Mesendoderm (in vitro differentiated cells): ENCODE data around the gene HMGN1.
"Not testable (repeated sequence)": the region's sequence is repeated elsewhere in the genome, so short reads cannot be mapped to it uniquely, and the experiment has no call there.

Source experiments
- DNase-seq: peaks from one replicate; pipeline ENCODE4 v3.0.0; 2013
- H2AK5ac ChIP-seq: 2 replicates; pipeline ENCODE4 v1.6.1; 2013; ENCODE audit warnings: low read length, inconsistent platforms
- H2BK120ac ChIP-seq: 2 replicates; pipeline ENCODE4 v1.6.1; 2013; ENCODE audit warnings: low read depth, mild to moderate bottlenecking, low read length, moderate library complexity, mixed read lengths
- H2BK15ac ChIP-seq: replicated peaks from 2 replicates; pipeline ENCODE4 v1.6.1; 2013; ENCODE audit warnings: low read depth, mild to moderate bottlenecking, moderate library complexity
- H2BK5ac ChIP-seq: 2 replicates; pipeline ENCODE4 v1.6.1; 2013; ENCODE audit warnings: low read length, inconsistent platforms
- H3K18ac ChIP-seq: 2 replicates; pipeline ENCODE4 v1.6.1; 2013; ENCODE audit warnings: mild to moderate bottlenecking, low read length, mixed read lengths
- H3K23ac ChIP-seq: one replicate; pipeline ENCODE4 v1.6.1; 2013; ENCODE audit warnings: low read length
- H3K27ac ChIP-seq: 2 replicates; pipeline ENCODE4 v1.5.1; 2013; ENCODE audit warnings: low read depth, mild to moderate bottlenecking, inconsistent platforms, low read length, moderate library complexity
- H3K27me3 ChIP-seq: 2 replicates; pipeline ENCODE4 v1.6.1; 2013; ENCODE audit warnings: low read length, control low read depth, mild to moderate bottlenecking, inconsistent platforms; ENCODE audit not compliant: insufficient read depth, poor library complexity
- H3K36me3 ChIP-seq: 2 replicates; pipeline ENCODE4 v1.6.1; 2013; ENCODE audit warnings: low read length, inconsistent platforms; ENCODE audit not compliant: control insufficient read depth, insufficient read depth
- H3K4ac ChIP-seq: one replicate; pipeline ENCODE4 v1.6.1; 2013; ENCODE audit warnings: low read depth, mild to moderate bottlenecking, low read length, moderate library complexity
- H3K4me1 ChIP-seq: 2 replicates; pipeline ENCODE4 v1.6.1; 2013; ENCODE audit warnings: low read depth, low read length, inconsistent platforms; ENCODE audit not compliant: control insufficient read depth
- H3K4me2 ChIP-seq: 2 replicates; pipeline ENCODE4 v1.6.1; 2013; ENCODE audit warnings: low read length
- H3K4me3 ChIP-seq: 2 replicates; pipeline ENCODE4 v1.5.1; 2013; ENCODE audit warnings: mild to moderate bottlenecking, low read length
- H3K56ac ChIP-seq: one replicate; pipeline ENCODE4 v1.6.1; 2013; ENCODE audit warnings: low read length
- H3K79me1 ChIP-seq: 2 replicates; pipeline ENCODE4 v1.6.1; 2013; ENCODE audit warnings: low read length, inconsistent platforms
- H3K79me2 ChIP-seq: 2 replicates; pipeline ENCODE4 v1.6.1; 2013; ENCODE audit warnings: mild to moderate bottlenecking, low read length; ENCODE audit not compliant: control insufficient read depth, insufficient read depth
- H3K9ac ChIP-seq: 2 replicates; pipeline ENCODE4 v1.6.1; 2013; ENCODE audit warnings: low read length, inconsistent platforms
- H4K5ac ChIP-seq: one replicate; pipeline ENCODE4 v1.6.1; 2013; ENCODE audit warnings: low read length
- H4K8ac ChIP-seq: one replicate; pipeline ENCODE4 v1.6.1; 2013; ENCODE audit warnings: low read depth, mild to moderate bottlenecking, control low read depth, low read length, moderate library complexity
- WGBS: extraction: QIAGEN DNeasy Blood & Tissue Kit; methylation state at CpG from one replicate; pipeline ENCODE4 v1.1.7; 2013; ENCODE audit warnings: low lambda C conversion rate, missing lambda C conversion rate; ENCODE audit not compliant: insufficient coverage; ENCODE audit errors: extremely low coverage; 5-methylcytosine and 5-hydroxymethylcytosine counted together

Gene HMGN1

GRCh38 chr21:39384674-39385298 is 35.9 kb upstream of the HMGN1 start:
- Histone ChIP-seq H2BK120ac (no peak overlapping the region), H3K4me3 (no peak overlapping the region), H3K27ac (no peak overlapping the region)

GRCh38 chr21:39382096-39382495 is 33.2 kb upstream of the HMGN1 start:
- WGBS, result 100% methylated on average over 1 of the region's 7 CpGs
- not testable (repeated sequence) for H2BK15ac ChIP-seq, H3K79me2 ChIP-seq, H3K79me1 ChIP-seq, DNase-seq, H3K18ac ChIP-seq, H3K9ac ChIP-seq, H3K4me1 ChIP-seq, H2AK5ac ChIP-seq, H3K23ac ChIP-seq, H3K4me2 ChIP-seq, H3K36me3 ChIP-seq, H2BK120ac ChIP-seq, H3K27ac ChIP-seq, H3K4ac ChIP-seq, H3K56ac ChIP-seq, H2BK5ac ChIP-seq, H4K8ac ChIP-seq, H4K5ac ChIP-seq, H3K27me3 ChIP-seq, H3K4me3 ChIP-seq

More at GRCh38 chr21:39384674-39385298, 35.9 kb upstream of the HMGN1 start:
- Histone ChIP-seq H3K4me1 (peaks cover 3% of the 10 kb centered on the region), H3K36me3 (no peaks in the 10 kb centered on the region), H4K8ac (no peak overlapping the region), H2BK5ac (no peak overlapping the region), H2BK15ac (no peak overlapping the region), H3K23ac (no peak overlapping the region), H3K18ac (no peak overlapping the region), H4K5ac (no peak overlapping the region), H3K4ac (no peak overlapping the region), H3K79me2 (no peaks in the 10 kb centered on the region), H3K4me2 (no peak overlapping the region), H3K27me3 (no peaks in the 10 kb centered on the region), H3K79me1 (peaks cover 6% of the 10 kb centered on the region), H2AK5ac (no peak overlapping the region), H3K56ac (no peak overlapping the region), H3K9ac (no peak overlapping the region)
- no CpG with 5 or more reads among the region's 13 CpGs for WGBS
- DNase-seq, result no peak

GRCh38 chr21:39381009-39381408 is 32.1 kb upstream of the HMGN1 start:
- Histone ChIP-seq H3K79me1 (peaks cover 2% of the 10 kb centered on the region), H2AK5ac (no peak overlapping the region), H3K4me3 (peak overlapping the region; percentile 81), H3K18ac (no peak overlapping the region), H3K4me1 (peaks cover 5% of the 10 kb centered on the region), H3K36me3 (no peaks in the 10 kb centered on the region), H4K8ac (no peak overlapping the region), H3K23ac (no peak overlapping the region), H3K79me2 (no peaks in the 10 kb centered on the region), H3K4ac (no peak overlapping the region), H4K5ac (no peak overlapping the region), H2BK5ac (no peak overlapping the region), H3K27me3 (no peaks in the 10 kb centered on the region), H3K56ac (peak overlapping the region; percentile 40), H3K9ac (peak overlapping the region; percentile 38), H2BK15ac (no peak overlapping the region), H2BK120ac (no peak overlapping the region), H3K4me2 (peak overlapping the region; percentile 70), H3K27ac (no peak overlapping the region)
- WGBS, result no CpG with 5 or more reads among the region's 12 CpGs
- DNase-seq, result no peak

GRCh38 chr21:39379986-39380891 is 31.4 kb upstream of the HMGN1 start:
- H3K56ac ChIP-seq, result peak overlapping the region; percentile 46
- H3K79me2 ChIP-seq, result no peaks in the 10 kb centered on the region
- H3K4ac ChIP-seq, result no peak overlapping the region
- H4K8ac ChIP-seq, result no peak overlapping the region
- peaks cover 5% of the 10 kb centered on the region for H3K4me1 ChIP-seq
- H3K27me3 ChIP-seq, result no peaks in the 10 kb centered on the region
- no peak overlapping the region for H2BK5ac ChIP-seq
- no peak overlapping the region for H2BK120ac ChIP-seq
- H3K36me3 ChIP-seq, result no peaks in the 10 kb centered on the region
- H2AK5ac ChIP-seq, result no peak overlapping the region
- H2BK15ac ChIP-seq, result no peak overlapping the region
- peak overlapping the region; percentile 62 for H3K9ac ChIP-seq
- WGBS, result no CpG with 5 or more reads among the region's 65 CpGs
- no peak overlapping the region for H3K23ac ChIP-seq
- H3K18ac ChIP-seq, result peak overlapping the region; percentile 25
- DNase-seq, result peak; percentile 98
- peak overlapping the region; percentile 70 for H3K4me2 ChIP-seq
- H3K79me1 ChIP-seq, result no peaks in the 10 kb centered on the region
- peak overlapping the region; percentile 81 for H3K4me3 ChIP-seq
- peak overlapping the region; percentile 46 for H3K27ac ChIP-seq
- H4K5ac ChIP-seq, result no peak overlapping the region

- peak; percentile 54 for DNase-seq
- Histone ChIP-seq H2BK120ac (no peak overlapping the region), H3K79me2 (no peaks in the 10 kb centered on the region), H3K36me3 (no peaks in the 10 kb centered on the region), H3K27ac (no peak overlapping the region), H3K4ac (no peak overlapping the region), H3K23ac (no peak overlapping the region), H3K27me3 (no peaks in the 10 kb centered on the region), H4K5ac (no peak overlapping the region), H3K79me1 (no peaks in the 10 kb centered on the region), H3K56ac (peak overlapping the region; percentile 67), H2BK5ac (no peak overlapping the region), H4K8ac (no peak overlapping the region), H3K4me1 (peaks cover 5% of the 10 kb centered on the region), H3K4me3 (no peak overlapping the region), H3K9ac (no peak overlapping the region), H2BK15ac (no peak overlapping the region), H3K18ac (no peak overlapping the region), H2AK5ac (no peak overlapping the region), H3K4me2 (no peak overlapping the region)
- WGBS, result no CpG with 5 or more reads among the region's 7 CpGs
These were observed 28.7 kb upstream of the HMGN1 start for GRCh38 chr21:39377444-39378050.
